ENCODE results near the gene NPHS1. TPM values are rescaled to one million over a fixed set of nuclear protein-coding genes. Genes with fewer than 3 reads are reported as not detected.

The NPHS1 gene
- total RNA-seq, 1 experiment from 2014 or later: not detected

GRCh38 chr19:35813043-35813890 is 39.0 kb downstream of the NPHS1 start:
- Mint-ChIP-seq H3K36me3 (ENCODE audit: insufficient read depth, unreplicated experiment) (no peaks in the 10 kb centered on the region), H3K27me3 (ENCODE audit: insufficient read depth, unreplicated experiment) (peaks cover 2% of the 10 kb centered on the region), H3K9me3 (ENCODE audit: unreplicated experiment) (no peaks in the 10 kb centered on the region), H3K4me1 (ENCODE audit: low read depth, unreplicated experiment) (no peaks in the 10 kb centered on the region), H3K4me3 (ENCODE audit: unreplicated experiment) (no peak overlapping the region), H3K27ac (ENCODE audit: unreplicated experiment) (no peak overlapping the region)
- Histone ChIP-seq H3K27me3 (replicated peaks; ENCODE audit: control insufficient read depth, insufficient read depth, low read length) (no peaks in the 10 kb centered on the region), H3K4me1 (peaks cover 7% of the 10 kb centered on the region), H3K4me3 (ENCODE audit: low read depth, low read length) (no peak overlapping the region), H3K9me3 (no peaks in the 10 kb centered on the region), H3K36me3 (ENCODE audit: control insufficient read depth, insufficient read depth, low read length) (no peaks in the 10 kb centered on the region)
- CTCF ChIA-PET: no interaction called here
- POLR2A ChIA-PET: no interaction called here
- no peak for DNase-seq
- BruUV-seq (replicated peaks): no TSS peak
- no peak for TF ChIP-seq CTCF (IDR thresholded peaks at IDR 0.05; ENCODE audit: insufficient read depth in 1 of 2, low read depth in 1 of 2, low read length in 1 of 2, severe bottlenecking in 1 of 2, unreplicated experiment in 1 of 2)
- intact Hi-C loops (cut with micrococcal nuclease; ENCODE audit: unreplicated experiment): no loop called here

DNA sequence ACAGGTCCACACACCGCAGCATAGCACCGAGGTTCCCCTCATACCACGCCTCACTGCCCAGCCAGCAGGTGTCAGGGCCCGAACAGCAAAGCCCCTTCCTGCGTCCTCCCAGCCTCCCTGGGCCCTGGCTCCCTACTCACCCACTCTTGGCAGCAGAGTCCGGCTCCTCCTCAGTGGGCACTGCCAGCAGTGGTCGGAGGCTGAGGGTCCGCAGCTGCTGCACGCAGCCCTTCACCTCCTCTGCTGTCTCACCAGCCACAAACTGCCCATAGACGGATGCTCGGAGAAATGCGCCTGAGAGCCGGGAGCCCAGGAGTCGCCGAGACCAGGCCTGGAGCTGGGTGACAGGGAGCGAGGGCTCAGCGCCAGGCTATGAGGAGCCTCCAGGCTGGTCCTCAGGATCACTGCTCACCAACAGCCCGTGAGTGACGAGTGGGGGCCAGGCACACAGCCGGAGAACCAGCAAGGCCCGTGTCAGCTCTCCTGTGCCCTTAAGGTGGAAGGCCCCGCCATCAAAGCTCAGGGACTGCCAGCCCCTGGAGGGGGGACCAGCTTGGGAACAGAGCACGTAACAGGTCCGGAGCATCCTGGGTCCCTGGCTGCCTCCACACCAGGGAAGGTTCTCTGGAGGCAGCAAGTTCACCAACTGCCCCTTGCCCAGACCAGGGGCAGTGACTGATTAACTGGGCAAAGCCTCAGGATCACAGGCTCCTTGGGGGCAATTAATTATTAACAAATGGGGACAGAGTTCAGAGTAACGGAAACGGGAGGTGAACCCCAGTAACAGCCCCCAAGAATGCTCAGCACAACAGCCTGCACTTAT is 39.9 kb downstream of the NPHS1 start, which contains the start of gene PRODH2:
Gene PRODH2, minus strand, starts transcription at position 626 of the 823 bp plus-strand sequence. Its CDS starts 40 bp downstream, at position 586.
- TF ChIP-seq CTCF (IDR thresholded peaks at IDR 0.05; ENCODE audit: insufficient read depth in 1 of 2, low read depth in 1 of 2, low read length in 1 of 2, severe bottlenecking in 1 of 2, unreplicated experiment in 1 of 2): no peak
- peaks cover 2% of the 10 kb centered on the region for H3K27me3 Mint-ChIP-seq (ENCODE audit: insufficient read depth, unreplicated experiment)
- no peaks in the 10 kb centered on the region for H3K36me3 Mint-ChIP-seq (ENCODE audit: insufficient read depth, unreplicated experiment)
- BruUV-seq (replicated peaks): no TSS peak
- H3K27ac Mint-ChIP-seq (ENCODE audit: unreplicated experiment): no peak within 1 kb of the TSS
- POLR2A ChIA-PET: no interaction called here
- no peaks in the 10 kb centered on the region for H3K27me3 ChIP-seq (replicated peaks; ENCODE audit: control insufficient read depth, insufficient read depth, low read length)
- CTCF ChIA-PET: no interaction called here
- no peak within 1 kb of the TSS for H3K4me3 ChIP-seq (ENCODE audit: low read depth, low read length)
- intact Hi-C loops (cut with micrococcal nuclease; ENCODE audit: unreplicated experiment): no loop called here
- no peak for DNase-seq
- no peaks in the 10 kb centered on the region for H3K9me3 Mint-ChIP-seq (ENCODE audit: unreplicated experiment)
- no peak within 1 kb of the TSS for H3K4me3 Mint-ChIP-seq (ENCODE audit: unreplicated experiment)
- H3K36me3 ChIP-seq (ENCODE audit: control insufficient read depth, insufficient read depth, low read length): no peaks in the 10 kb centered on the region
- peaks cover 7% of the 10 kb centered on the region for H3K4me1 ChIP-seq
- H3K4me1 Mint-ChIP-seq (ENCODE audit: low read depth, unreplicated experiment): no peaks in the 10 kb centered on the region
- no peaks in the 10 kb centered on the region for H3K9me3 ChIP-seq

- intact Hi-C loops (cut with micrococcal nuclease; ENCODE audit: unreplicated experiment): no loop called here
- Mint-ChIP-seq H3K4me1 (ENCODE audit: low read depth, unreplicated experiment) (no peaks in the 10 kb centered on the region), H3K27ac (ENCODE audit: unreplicated experiment) (no peak overlapping the region), H3K27me3 (ENCODE audit: insufficient read depth, unreplicated experiment) (peaks cover 2% of the 10 kb centered on the region), H3K36me3 (ENCODE audit: insufficient read depth, unreplicated experiment) (no peaks in the 10 kb centered on the region), H3K4me3 (ENCODE audit: unreplicated experiment) (no peak overlapping the region), H3K9me3 (ENCODE audit: unreplicated experiment) (no peaks in the 10 kb centered on the region)
- no TSS peak for BruUV-seq (replicated peaks)
- peaks cover 7% of the 10 kb centered on the region for H3K4me1 ChIP-seq
- no peaks in the 10 kb centered on the region for H3K27me3 ChIP-seq (replicated peaks; ENCODE audit: control insufficient read depth, insufficient read depth, low read length)
- TF ChIP-seq CTCF (IDR thresholded peaks at IDR 0.05; ENCODE audit: insufficient read depth in 1 of 2, low read depth in 1 of 2, low read length in 1 of 2, severe bottlenecking in 1 of 2, unreplicated experiment in 1 of 2): no peak
- no peaks in the 10 kb centered on the region for H3K36me3 ChIP-seq (ENCODE audit: control insufficient read depth, insufficient read depth, low read length)
- H3K9me3 ChIP-seq: no peaks in the 10 kb centered on the region
- ChIA-PET POLR2A (no interaction called here), CTCF (no interaction called here)
- H3K4me3 ChIP-seq (ENCODE audit: low read depth, low read length): no peak overlapping the region
- DNase-seq: no peak
Measured at GRCh38 chr19:35811317-35812219, 40.7 kb downstream of the NPHS1 start.

All from Caco-2 (cell line).